H1 (cell line): ENCODE data around the gene CYP27B1. TPM values are rescaled to one million over a fixed set of nuclear protein-coding genes. Genes with fewer than 3 reads are reported as not detected.

Experiments used
- BACH1 ChIP-seq: IDR thresholded peaks from 2 replicates; pipeline ENCODE4 v1.6.1; 2012; ENCODE audit warnings: low read length, improper control_type of control experiment
- BCL11A ChIP-seq, 2 experiments: IDR thresholded peaks; one replicate each; pipeline ENCODE4 v1.6.1; 2011; ENCODE audit warnings: low read depth in 2 of 2, low read length in 2 of 2, mild to moderate bottlenecking in 2 of 2
- BRCA1 ChIP-seq: IDR thresholded peaks from 2 replicates; pipeline ENCODE4 v1.6.1; 2012; ENCODE audit warnings: low read depth, low read length, improper control_type of control experiment
- CHD2 ChIP-seq: IDR thresholded peaks from 2 replicates; pipeline ENCODE4 v1.6.1; 2012; ENCODE audit warnings: low read length, improper control_type of control experiment
- CREB1 ChIP-seq: IDR thresholded peaks from 2 replicates; pipeline ENCODE4 v1.6.1; 2012; ENCODE audit warnings: inconsistent platforms
- EGR1 ChIP-seq: IDR thresholded peaks from 2 replicates; pipeline ENCODE4 v1.6.1; 2011; ENCODE audit warnings: low read depth, low read length, borderline replicate concordance
- EZH2 ChIP-seq: fragments of 200-600 bp; sonication (generic); IDR thresholded peaks from 2 replicates; pipeline ENCODE4 v1.7.1; 2012; ENCODE audit warnings: low read depth, mild to moderate bottlenecking, moderate library complexity, low read length, inconsistent platforms; ENCODE audit not compliant: severe bottlenecking
- FOSL1 ChIP-seq: IDR thresholded peaks from 2 replicates; pipeline ENCODE4 v1.6.1; 2011; ENCODE audit warnings: mild to moderate bottlenecking, low read depth, low read length, moderate library complexity; ENCODE audit not compliant: insufficient read depth
- GABPA ChIP-seq: IDR thresholded peaks from 2 replicates; pipeline ENCODE4 v1.6.1; 2011; ENCODE audit warnings: mild to moderate bottlenecking, low read length, moderate library complexity, borderline replicate concordance; ENCODE audit not compliant: insufficient read depth
- HDAC2 ChIP-seq, 2 experiments: fragments of 300-600 bp in 1 of 2; sonication (generic) in 1 of 2; IDR thresholded peaks; 2 replicates each; pipeline ENCODE4 v1.6.1; 2011 to 2012; ENCODE audit warnings: low read depth in 2 of 2, low read length in 2 of 2, mild to moderate bottlenecking in 2 of 2, moderate library complexity in 2 of 2, borderline replicate concordance in 1 of 2, inconsistent platforms in 1 of 2
- HDAC6 ChIP-seq: IDR thresholded peaks from one replicate; pipeline ENCODE4 v1.7.1; 2012; ENCODE audit warnings: low read depth, mild to moderate bottlenecking, inconsistent platforms, low read length, moderate library complexity
- NANOG ChIP-seq: IDR thresholded peaks from 2 replicates; pipeline ENCODE4 v1.6.1; 2011; ENCODE audit warnings: low read length, low read depth, mild to moderate bottlenecking, inconsistent platforms; ENCODE audit not compliant: insufficient read depth, poor library complexity, severe bottlenecking
- POLR2AphosphoS5 ChIP-seq: IDR thresholded peaks from 2 replicates; pipeline ENCODE4 v1.6.1; 2011; ENCODE audit warnings: low read depth, low read length
- RBBP5 ChIP-seq: IDR thresholded peaks from 2 replicates; pipeline ENCODE4 v1.7.1; 2012; ENCODE audit warnings: low read depth, mild to moderate bottlenecking, inconsistent platforms, low read length, moderate library complexity, borderline replicate concordance
- RNF2 ChIP-seq: fragments of 200-900, 300-1000 bp; sonication (generic); IDR thresholded peaks from 2 replicates; pipeline ENCODE4 v1.7.1; 2016; ENCODE audit warnings: borderline replicate concordance, low read depth, mild to moderate bottlenecking, antibody characterized with exemption, low read length; ENCODE audit not compliant: poor library complexity, severe bottlenecking; ENCODE audit errors: missing control alignments
- RXRA ChIP-seq: IDR thresholded peaks from 2 replicates; pipeline ENCODE4 v1.6.1; 2011; ENCODE audit warnings: low read depth, mild to moderate bottlenecking, low read length, moderate library complexity; ENCODE audit not compliant: insufficient read depth
- SIX5 ChIP-seq: IDR thresholded peaks from 2 replicates; pipeline ENCODE4 v1.6.1; 2011; ENCODE audit warnings: mild to moderate bottlenecking, low read depth, low read length
- SRF ChIP-seq: IDR thresholded peaks from 2 replicates; pipeline ENCODE4 v1.6.1; 2011; ENCODE audit warnings: mild to moderate bottlenecking, low read depth, low read length, moderate library complexity
- TCF12 ChIP-seq: IDR thresholded peaks from 2 replicates; pipeline ENCODE4 v1.6.1; 2011; ENCODE audit warnings: low read depth, mild to moderate bottlenecking, low read length
- TEAD4 ChIP-seq: IDR thresholded peaks from 2 replicates; pipeline ENCODE4 v1.6.1; 2012; ENCODE audit warnings: low read depth, low read length, inconsistent platforms, mixed read lengths
- polyA plus RNA-seq, 7 experiments: library from polyadenylated mRNA; depleted of rRNA in 3 of 7; stranded (reverse) in 5 of 7; unstranded in 2 of 7; fragments of >200 nt in 5 of 7; fragments of 200-250 nt in 2 of 7; gene quantifications; 1 replicate in 5 of 7; 2 replicates in 1 of 7; 4 replicates in 1 of 7; pipeline versions ENCODE4 v1.2.1 to v1.2.3, GENCODE V29; 2011 to 2013; ENCODE audit warnings: missing spikeins in 2 of 7, mixed read lengths in 2 of 7
- total RNA-seq: library from RNA; stranded (reverse); fragmentation: NEBNext Ultra II Directional; extraction: Animal tissue kit (Norgen Biotek cat#: 25700); gene quantifications from 2 replicates; pipeline ENCODE4 v1.2.1, GENCODE V29; 2021

CYP27B1 gene
- total and polyA plus RNA-seq, 2 of the 8 experiments (the other 6 are each of a cell fraction or from before 2014, with no cell fraction given): 2.9 to 3.3 TPM

DNA sequence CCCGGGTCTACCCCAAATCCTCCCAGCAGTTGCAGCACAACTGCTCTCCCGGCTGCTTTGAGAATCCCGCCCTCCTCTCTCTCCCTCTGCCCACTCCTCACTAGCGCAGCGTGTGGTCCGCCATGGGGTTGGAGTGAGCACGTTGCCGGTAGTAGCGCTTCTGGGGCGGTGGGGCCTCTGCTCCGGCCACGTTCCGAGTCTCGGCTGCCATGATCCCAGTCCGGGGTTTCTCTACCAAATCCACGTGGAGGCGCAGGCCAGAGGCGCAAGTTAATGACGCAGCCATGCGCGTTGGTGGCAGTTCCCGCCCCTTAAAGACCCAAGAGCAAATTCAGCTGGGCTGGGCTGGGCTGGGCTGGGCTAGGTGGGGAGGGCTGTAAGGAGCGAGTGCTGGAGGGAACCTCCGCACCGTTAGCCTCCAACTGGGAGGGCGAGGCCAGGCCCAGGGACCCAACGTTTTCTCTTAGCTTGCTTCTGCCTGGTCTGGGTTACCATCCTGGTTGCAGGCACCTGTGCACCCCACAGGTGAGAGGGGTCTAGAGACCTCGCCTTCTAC is 5.1 kb upstream of the CYP27B1 start, which contains the start of gene METTL1 (continued):
- TF ChIP-seq EGR1: no peak; the same call in 1 of the 2 replicates
- no peak for TF ChIP-seq RNF2
- TF ChIP-seq FOSL1: no peak
- no peak for TF ChIP-seq RXRA
- TF ChIP-seq POLR2AphosphoS5: peak; percentile 97
- TF ChIP-seq HDAC6: no peak
- no peak for TF ChIP-seq RBBP5
- TF ChIP-seq EZH2: no peak
- peak; percentile 65 for TF ChIP-seq SRF
- TF ChIP-seq SIX5: no peak
- no peak for TF ChIP-seq BACH1
- TF ChIP-seq TCF12: peak; percentile 45; the same call in 1 of the 2 replicates
- TF ChIP-seq GABPA: no peak
- TF ChIP-seq BRCA1: no peak
- TF ChIP-seq HDAC2 (IDR thresholded peaks at IDR 0.05; ENCODE audit: borderline replicate concordance in 1 of 2, low read depth in 2 of 2, low read length in 2 of 2): peak; percentile 13 to 98; a peak in 2 of 4 replicates
- peak; percentile 98 for TF ChIP-seq CREB1
- peak; percentile 28 for TF ChIP-seq NANOG
- peak; percentile 27; the same call in 1 of the 2 replicates for TF ChIP-seq TEAD4
- TF ChIP-seq CHD2: peak; percentile 50; the same call in 1 of the 2 replicates
- TF ChIP-seq BCL11A (IDR thresholded peaks at IDR 0.05; ENCODE audit: low read depth in 2 of 2, low read length in 2 of 2): no peak
